WTC11 (cell line): ENCODE data around the gene CABP1.

Experiments used
- ATF6 ChIP-seq: sonication (generic); formaldehyde crosslinking; IDR thresholded peaks from 2 replicates; pipeline ENCODE4 v1.8.1; 2023; ENCODE audit warnings: mild to moderate bottlenecking, missing genetic modification reagents
- CREB1 ChIP-seq: sonication (generic); formaldehyde crosslinking; IDR thresholded peaks from 2 replicates; pipeline ENCODE4 v1.8.0; 2023; ENCODE audit warnings: mild to moderate bottlenecking, missing genetic modification reagents
- ELF4 ChIP-seq: sonication (generic); formaldehyde crosslinking; IDR thresholded peaks from 2 replicates; pipeline ENCODE4 v1.8.1; 2022; ENCODE audit warnings: low read depth, mild to moderate bottlenecking, moderate library complexity, missing genetic modification reagents
- OVOL2 ChIP-seq: fragments of 250-450 bp; sonication (Bioruptor Pico); IDR thresholded peaks from 2 replicates; pipeline ENCODE4 v1.9.0; 2021; ENCODE audit warnings: mild to moderate bottlenecking, borderline replicate concordance
- TEAD4 ChIP-seq: sonication (generic); formaldehyde crosslinking; IDR thresholded peaks from 2 replicates; pipeline ENCODE4 v1.8.0; 2022; ENCODE audit warnings: mild to moderate bottlenecking, missing genetic modification reagents
- ZNF232 ChIP-seq: sonication (generic); formaldehyde crosslinking; IDR thresholded peaks from 2 replicates; pipeline ENCODE4 v1.8.0; 2022; ENCODE audit warnings: mild to moderate bottlenecking, missing genetic modification reagents
- ZNF416 ChIP-seq: fragments of 250-450 bp; sonication (Bioruptor Pico); IDR thresholded peaks from 2 replicates; pipeline ENCODE4 v1.9.0; 2021; ENCODE audit warnings: mild to moderate bottlenecking, inconsistent platforms
- TF ChIP-seq, protein P1 (sequence below): fragments of 200-600 bp; IDR thresholded peaks from 2 replicates; pipeline ENCODE4 v1.8.0; 2022; ENCODE audit warnings: antibody characterized with exemption
- TF ChIP-seq, protein P2 (sequence below): sonication (generic); formaldehyde crosslinking; conservative IDR thresholded peaks from 2 replicates; pipeline ENCODE4 v1.8.1; 2022; ENCODE audit warnings: mild to moderate bottlenecking, missing genetic modification reagents

DNA sequence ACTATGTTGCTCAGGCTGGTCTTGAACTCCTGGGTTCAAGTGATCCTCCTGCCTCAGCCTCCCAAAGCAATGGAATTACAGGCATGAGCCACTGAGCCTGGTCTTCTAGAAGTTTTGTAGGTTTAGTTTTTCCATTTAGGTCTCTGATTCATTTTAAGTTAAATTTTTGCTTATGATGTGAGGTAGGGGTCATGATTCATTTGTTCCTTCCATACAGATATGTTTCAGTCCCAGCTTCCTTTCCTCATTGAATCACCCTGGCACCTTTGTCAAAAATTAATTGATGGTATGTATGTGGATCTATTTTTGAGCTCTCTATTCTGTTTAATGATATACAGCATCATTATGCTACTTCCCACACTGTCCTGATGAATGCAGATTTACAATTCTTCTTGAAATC, 25.6 kb upstream of the CABP1 start:
- TF ChIP-seq OVOL2 (no peak), CREB1 (CRISPR knock-in tag) (no peak), TEAD4 (CRISPR knock-in tag) (no peak), ELF4 (no peak), ZNF416 (CRISPR knock-in tag) (no peak), ATF6 (CRISPR knock-in tag) (no peak), ZNF232 (CRISPR knock-in tag) (no peak)
- TF ChIP-seq, protein P1, sequence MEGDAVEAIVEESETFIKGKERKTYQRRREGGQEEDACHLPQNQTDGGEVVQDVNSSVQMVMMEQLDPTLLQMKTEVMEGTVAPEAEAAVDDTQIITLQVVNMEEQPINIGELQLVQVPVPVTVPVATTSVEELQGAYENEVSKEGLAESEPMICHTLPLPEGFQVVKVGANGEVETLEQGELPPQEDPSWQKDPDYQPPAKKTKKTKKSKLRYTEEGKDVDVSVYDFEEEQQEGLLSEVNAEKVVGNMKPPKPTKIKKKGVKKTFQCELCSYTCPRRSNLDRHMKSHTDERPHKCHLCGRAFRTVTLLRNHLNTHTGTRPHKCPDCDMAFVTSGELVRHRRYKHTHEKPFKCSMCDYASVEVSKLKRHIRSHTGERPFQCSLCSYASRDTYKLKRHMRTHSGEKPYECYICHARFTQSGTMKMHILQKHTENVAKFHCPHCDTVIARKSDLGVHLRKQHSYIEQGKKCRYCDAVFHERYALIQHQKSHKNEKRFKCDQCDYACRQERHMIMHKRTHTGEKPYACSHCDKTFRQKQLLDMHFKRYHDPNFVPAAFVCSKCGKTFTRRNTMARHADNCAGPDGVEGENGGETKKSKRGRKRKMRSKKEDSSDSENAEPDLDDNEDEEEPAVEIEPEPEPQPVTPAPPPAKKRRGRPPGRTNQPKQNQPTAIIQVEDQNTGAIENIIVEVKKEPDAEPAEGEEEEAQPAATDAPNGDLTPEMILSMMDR, result no peak
- TF ChIP-seq, protein P2, sequence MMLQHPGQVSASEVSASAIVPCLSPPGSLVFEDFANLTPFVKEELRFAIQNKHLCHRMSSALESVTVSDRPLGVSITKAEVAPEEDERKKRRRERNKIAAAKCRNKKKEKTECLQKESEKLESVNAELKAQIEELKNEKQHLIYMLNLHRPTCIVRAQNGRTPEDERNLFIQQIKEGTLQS (CRISPR knock-in tag), result no peak
